Articular chondrocyte of knee joint (primary cell): ENCODE data around the gene CDRT4. TPM values are rescaled to one million over a fixed set of nuclear protein-coding genes. Genes with fewer than 3 reads are reported as not detected.

ENCODE experiments used
- total RNA-seq: library from RNA; depleted of rRNA; stranded (reverse); fragments of >200 nt; gene quantifications from 2 replicates; pipeline ENCODE4 v1.2.3, GENCODE V29; 2012

Gene CDRT4
- total RNA-seq, result 6.3 and 11.2 TPM in 2 replicates

DNA sequence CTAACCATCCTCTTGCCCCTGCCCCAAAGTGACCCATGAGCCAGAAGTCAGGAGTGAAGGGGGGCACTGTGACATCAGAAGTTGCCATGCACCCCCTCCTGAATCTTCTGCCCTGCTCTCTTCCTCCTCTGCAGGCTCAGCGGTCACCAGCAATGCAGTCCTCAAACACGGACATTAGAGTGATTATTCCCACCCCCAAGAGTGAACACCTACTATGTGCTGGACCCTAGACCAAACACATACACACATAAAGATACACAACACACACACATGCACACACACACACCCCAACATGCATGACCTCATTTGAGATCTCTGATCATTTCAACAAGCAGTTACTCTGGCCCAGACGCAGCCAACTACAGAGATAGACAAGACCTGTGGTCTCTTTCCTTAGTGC, at the start of gene CDRT4:
Gene CDRT4, minus strand, starts transcription at position 30 of the 400 bp plus-strand sequence. CDS start 27,383 bp downstream, outside the sequence.

Other genes starting within 250 kb of the CDRT4 start
- gene PMP22, start 202.3 kb downstream of the CDRT4 start, total RNA-seq, result 189 and 249 TPM in 2 replicates
- gene TEKT3, start 126.0 kb downstream of the CDRT4 start, total RNA-seq, result 0.43 and 0.65 TPM in 2 replicates
- 47.3 and 68.7 TPM in 2 replicates for gene TVP23C, start 95.9 kb upstream of the CDRT4 start, total RNA-seq
- 1.0 and 1.6 TPM in 2 replicates for gene FBXW10B, start 152.1 kb upstream of the CDRT4 start, total RNA-seq
- gene TRIM16, start 216.7 kb upstream of the CDRT4 start, total RNA-seq, result 44.2 and 53.9 TPM in 2 replicates
- 39.1 and 54.3 TPM in 2 replicates for gene ZNF286A, start 232.1 kb upstream of the CDRT4 start, total RNA-seq